ENCODE data around the gene BRI3BP.
"Not testable (repeated sequence)": the region's sequence is repeated elsewhere in the genome, so short reads cannot be mapped to it uniquely, and the experiment has no call there.

The BRI3BP gene

DNA sequence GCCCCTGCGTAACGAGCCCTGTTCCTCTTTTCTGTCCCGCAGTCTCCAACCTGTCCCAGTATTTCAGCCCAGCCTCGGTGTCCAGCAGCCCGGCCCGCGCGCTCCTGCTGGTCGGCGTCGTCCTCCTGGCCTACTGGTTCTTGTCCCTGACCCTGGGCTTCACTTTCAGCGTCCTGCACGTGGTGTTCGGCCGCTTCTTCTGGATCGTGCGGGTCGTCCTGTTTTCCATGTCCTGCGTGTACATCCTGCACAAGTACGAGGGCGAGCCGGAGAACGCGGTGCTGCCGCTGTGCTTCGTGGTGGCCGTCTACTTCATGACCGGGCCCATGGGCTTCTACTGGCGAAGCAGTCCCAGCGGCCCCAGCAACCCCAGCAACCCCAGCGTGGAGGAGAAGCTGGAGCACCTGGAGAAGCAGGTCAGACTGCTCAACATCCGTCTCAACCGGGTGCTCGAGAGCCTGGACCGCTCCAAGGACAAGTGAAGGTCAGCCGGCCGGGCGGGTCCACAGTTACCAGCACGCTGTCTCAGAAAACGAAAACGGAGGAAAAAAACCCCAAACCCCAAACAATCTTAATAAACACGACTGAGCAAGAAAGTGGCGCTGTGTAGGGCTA is 31.6 kb downstream of the BRI3BP start:
- DNase-seq, result no peak

DNA sequence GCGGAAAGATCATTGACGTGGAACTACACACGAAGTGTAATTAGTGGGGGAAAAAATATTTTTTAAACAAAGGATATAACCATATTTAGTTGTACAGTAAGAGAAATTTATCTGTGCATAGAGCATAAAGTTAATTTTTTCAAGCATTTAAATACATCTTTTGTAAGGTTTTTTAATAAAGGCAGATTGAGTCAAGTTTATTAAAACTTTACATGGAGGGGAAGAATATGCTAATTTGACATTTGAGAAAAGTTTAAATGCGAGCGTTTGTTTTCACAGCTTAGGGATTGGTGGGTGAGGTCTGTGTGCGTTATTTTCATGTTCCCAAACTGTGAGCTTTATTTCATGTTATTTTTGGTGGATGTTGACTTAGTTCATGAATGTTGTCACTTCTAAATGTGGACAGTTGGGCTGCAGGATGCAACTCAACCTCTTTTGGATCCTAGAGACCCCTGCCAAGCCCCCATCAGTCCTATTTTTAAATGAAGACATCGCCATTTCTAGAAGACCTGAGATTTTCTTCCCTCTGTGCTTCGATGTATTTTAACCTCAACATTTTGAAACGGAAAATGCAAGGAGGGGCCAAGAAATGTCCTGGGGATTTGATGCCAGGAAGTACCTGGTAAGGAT is 32.3 kb downstream of the BRI3BP start:
- DNase-seq, result no peak

DNA sequence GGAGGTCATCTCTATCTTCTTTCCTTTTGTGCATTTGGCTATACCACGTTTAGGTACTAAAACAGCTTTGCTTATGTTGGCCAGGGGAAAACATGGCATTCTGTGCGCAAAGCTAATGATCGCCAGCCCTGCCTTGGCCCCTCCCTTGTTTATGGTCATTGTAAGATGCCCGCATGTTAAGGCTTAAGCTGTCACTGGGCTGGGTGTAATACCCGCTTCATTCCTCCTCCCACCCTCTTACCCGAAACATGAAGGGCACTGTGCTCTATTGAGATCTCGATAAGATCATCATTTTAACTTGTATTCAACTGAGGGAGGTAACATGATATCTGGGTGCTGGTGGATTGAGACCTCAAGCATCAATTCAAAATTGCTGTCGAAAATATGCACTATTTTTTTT is 34.7 kb downstream of the BRI3BP start:
- DNase-seq, result no peak

DNA sequence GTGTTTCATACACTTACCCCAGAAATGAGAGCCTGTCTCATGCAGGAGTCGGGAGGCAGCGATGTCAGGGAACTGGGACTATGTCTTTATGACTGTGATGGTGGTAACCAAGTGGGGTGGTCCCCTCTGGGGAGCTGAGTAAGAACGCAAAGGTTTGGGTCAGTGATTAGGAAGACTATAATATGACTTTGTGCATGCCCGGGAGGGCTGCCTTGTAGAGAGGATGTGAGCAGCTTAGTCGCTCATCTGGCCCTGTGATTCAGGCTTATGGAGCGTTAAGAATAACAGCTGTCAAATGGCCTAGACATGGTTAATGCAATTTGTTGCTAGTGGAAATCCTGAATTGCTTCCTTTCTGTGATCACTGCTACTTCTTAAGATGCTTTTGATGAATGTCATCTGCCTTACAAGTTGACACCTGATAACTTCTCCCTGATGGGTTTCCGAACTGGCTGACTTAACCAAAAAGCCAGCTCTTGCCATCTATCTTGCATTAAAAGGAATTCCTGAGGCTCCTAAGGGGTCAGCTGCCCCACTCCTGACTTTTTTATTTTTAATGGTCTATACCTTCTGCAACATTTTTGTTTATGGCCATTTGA is 36.4 kb downstream of the BRI3BP start:
- DNase-seq, result no peak

DNA sequence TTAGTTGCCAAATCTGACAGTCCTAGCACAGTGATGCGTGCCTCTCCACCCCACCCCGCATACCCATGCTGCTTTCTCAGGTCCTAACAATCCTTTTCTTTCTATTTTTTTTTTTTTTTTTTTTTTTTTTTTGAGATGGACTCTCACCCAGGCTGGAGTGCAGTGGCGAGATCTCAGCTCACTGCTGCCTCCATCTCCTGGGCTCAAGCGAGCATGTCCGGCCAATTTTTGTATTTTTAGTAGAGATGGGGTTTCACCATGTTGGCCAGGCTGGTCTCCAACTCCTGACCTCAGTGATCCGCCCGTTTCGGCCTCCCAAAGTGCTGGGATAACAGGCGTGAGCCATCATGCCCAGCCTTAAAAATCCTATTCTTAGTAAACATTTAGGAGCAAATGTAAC is 38.0 kb downstream of the BRI3BP start:
- not testable (repeated sequence) for DNase-seq

DNA sequence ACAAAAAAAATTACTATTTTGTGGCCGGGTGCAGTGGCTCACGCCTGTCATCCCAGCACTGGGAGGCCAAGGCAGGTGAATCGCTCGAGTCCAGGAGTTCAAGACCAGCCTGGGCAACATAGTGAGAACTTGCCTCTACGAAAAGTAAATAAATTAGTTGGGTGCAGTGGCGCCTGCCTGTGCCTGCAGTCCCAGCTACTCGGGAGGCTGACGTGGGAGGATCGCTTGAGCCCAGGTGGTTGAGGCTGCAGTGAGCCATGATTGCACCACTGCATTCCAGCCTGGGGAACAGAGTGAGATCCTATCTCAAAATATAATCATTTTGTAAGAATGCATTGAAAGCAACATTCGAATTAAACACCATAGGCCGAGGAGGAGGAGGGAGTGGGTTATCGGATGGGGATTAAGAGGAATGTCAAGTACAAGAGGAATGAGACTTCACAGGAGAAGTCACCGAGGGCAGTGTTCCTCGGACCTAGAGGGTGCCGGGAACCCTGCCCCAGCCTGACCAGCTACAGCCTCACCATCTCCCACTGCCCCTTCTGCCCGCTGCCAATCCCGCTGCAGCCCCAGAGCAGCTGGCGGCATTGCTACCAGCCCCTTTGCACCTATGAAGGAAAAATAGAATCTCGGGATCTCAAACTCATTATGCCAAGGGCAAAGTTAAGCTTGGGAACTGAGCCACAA is 39.2 kb downstream of the BRI3BP start:
- DNase-seq, result no peak

DNA sequence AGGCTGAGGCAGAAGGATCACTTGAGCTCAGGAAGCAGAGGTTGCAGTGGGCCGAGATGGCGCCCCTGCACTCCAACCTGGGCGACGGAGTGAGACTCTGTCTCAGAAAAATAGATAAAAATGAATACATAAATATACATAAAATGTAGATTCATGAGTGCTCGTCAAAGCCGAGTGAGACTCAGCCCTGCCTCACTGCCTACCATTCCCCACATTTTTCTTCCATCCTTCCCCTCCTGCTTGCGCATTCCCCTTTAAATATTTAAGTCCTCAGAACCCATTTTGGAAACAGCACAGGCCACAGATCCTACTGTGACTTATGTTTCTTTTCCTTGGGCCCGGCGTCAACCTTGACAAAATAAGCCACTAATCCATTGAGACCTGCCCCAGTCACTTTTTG is 39.8 kb downstream of the BRI3BP start:
- DNase-seq, result no peak

DNA sequence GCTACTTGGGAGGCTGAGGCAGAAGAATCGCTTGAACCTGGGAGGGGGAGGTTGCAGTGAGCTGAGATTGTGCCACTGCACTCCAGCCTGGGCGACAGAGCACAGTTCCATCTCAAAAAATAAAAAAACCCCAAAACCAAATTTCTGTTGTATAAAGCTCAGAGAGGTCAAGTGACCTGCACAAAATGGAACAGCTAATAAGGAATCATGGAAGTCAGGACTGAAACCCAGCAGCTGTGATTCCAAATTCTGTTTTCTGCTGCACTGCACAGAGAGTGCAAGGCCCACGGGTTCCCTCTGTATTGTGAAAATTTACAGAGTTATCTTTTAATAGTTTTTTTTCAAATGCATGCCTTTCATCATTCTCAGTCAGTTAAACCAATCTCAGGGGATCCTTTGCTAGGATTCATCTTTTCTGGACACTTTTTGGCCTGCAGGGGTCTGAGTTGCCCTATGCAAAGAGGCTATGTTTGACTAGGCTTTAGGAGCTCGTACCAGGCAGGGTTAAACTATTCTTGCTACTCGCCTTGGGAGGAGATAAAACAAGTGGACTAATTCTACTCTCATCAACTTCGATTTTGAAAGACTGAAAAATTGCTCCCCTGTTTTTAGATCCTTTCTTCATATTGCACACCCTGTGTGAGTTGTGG is 45.7 kb downstream of the BRI3BP start:
- no peak for DNase-seq

DNA sequence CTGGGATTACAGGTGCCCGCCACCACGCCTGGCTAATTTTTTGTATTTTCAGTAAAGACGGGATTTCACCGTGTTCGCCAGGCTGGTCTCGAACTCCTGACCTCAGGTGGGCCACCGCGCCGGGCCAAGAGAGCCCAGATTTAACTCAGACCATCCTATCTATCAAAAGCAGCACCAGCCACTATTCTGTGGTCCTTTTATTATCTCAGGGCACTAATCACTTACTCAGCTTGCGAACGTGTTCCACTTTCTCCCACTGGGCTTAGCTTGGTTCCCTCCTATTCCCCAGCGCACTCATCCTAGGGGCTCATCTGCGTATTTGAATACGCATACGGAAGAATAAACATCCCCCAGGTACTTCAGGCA is 55.6 kb downstream of the BRI3BP start:
- DNase-seq, result no peak

DNA sequence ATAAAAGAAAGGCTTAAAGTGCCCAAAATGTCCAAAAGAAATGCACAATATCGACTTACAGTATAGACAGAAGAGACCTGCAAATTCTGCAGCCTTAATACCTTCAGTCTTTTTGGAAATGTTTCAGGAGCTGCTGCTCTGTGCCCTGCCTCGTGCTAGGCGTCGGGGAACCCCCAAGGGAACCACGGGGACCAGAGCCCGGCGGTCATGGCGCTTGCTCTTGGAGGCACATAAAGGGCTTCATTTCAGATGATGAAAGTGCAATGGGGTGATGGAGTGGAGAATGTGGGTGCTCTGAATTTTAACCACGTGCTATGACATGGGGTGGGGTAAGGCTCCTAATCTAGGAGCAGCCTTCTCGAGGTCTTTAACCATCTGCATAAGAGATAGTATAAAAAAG is 57.0 kb downstream of the BRI3BP start:
- no peak for DNase-seq

DNA sequence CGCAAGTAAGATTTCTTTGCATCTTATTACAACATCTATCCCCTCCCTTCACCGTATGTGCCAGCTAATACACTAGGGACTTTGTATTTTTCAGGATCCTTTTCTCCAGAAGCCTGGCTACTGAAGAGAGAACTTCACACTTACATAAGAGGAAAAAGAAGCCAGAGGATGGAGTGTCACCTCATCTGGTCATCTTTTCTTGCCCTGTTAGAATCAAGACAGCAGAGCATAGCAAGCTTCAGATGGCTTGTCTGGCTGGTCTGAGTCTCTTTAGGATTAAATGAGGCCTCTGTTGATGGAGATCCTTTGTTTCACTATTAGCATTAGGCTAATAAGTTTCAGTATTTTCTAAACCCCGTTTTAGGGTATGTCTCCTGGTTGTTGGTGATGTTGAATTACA is 57.4 kb downstream of the BRI3BP start:
- no peak for DNase-seq

DNA sequence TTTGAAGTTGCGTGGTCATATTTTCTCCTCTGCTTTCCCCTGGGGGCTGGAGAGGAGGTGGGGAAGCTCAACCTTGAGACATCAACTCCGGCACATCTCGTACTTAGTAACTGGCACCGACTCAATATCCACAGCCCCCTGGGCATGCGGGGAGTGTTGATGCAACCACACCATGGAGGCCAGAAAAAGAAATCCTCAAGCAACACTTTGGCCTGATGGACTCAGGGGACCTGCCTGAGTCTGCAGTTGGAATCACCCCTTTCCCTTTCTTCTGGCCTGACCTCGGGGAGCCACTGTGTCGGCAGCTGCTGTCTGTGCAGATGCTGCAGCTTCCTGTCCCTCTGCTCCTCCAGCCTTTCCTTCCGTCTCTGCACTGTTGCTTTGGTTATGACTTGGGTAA is 60.4 kb downstream of the BRI3BP start:
- DNase-seq, result no peak

DNA sequence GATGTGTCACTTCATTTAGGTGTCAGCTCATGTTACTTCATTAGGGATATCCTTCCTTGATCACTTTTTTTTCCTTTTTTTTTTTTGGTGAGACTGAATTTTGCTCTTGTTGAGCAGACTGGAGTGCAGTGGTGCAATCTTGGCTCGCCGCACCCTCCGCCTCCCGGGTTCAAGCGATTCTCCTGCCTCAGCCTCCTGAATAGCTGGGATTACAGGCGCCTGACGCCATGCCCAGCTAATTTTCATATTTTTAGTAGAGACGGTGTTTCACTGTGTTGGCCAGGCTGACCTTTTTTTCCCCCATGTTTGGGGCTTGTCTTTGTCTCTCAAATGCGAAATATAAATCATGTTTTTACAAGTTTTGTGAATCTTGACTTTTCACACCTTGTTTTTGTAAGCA is 62.1 kb downstream of the BRI3BP start:
- no peak for DNase-seq

DNA sequence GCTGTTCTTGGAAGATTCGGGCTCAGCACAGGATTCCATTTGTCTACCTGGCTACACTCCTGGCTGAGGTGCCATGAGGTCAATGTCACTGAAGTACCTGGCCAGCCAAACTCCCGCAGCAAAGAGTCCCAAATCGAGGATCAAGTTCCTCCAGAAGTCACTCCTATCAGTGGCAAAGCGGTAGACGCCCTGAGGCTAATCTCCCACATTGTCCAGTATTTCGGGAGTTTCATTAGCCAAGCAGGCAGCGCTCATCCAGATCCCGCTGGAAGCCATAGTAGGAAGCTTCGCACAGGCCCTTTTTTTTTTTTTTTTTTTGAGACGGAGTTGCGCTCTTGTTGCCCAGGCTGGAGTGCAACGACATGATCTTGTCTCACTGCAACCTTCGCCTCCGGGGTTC is 62.9 kb downstream of the BRI3BP start:
- DNase-seq, result no peak

DNA sequence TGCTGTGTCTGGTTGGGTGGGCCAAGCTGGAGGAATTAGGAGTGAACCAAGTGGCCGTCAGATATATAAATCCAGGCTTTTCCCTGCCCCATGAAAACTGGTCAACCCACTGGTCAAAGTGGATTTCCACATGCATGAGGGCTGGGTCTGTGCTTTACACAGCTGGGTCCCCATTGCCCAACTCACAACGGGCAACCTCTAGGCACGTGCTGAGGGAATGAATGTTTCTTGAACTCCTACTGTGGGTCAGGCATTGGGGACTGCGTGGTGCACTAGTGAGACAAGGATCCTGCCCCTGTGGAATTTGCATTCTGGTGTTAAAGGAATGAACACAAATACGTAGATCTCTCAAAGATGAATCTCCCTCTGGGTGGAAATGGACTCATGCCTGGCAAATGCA is 64.3 kb downstream of the BRI3BP start:
- no peak for DNase-seq

DNA sequence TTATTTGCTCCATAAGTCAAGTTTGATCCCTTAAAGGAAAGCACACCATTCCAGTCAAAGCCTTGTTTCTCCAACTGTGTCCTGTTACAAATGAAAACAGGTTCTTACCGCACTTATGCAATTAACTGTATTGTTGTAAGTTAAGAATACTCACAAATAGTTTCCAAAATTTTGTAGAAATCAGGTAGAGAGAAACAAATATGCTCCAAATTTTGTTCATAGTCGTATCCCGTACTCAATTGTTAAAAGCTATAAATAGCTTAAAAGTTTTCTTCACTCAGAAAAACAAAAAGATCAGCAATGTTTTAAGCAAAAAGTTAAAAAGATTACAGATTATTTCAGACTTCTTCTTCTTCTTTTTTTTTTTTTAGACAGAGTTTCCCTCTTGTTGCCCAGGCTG is 67.8 kb downstream of the BRI3BP start:
- DNase-seq, result no peak

DNA sequence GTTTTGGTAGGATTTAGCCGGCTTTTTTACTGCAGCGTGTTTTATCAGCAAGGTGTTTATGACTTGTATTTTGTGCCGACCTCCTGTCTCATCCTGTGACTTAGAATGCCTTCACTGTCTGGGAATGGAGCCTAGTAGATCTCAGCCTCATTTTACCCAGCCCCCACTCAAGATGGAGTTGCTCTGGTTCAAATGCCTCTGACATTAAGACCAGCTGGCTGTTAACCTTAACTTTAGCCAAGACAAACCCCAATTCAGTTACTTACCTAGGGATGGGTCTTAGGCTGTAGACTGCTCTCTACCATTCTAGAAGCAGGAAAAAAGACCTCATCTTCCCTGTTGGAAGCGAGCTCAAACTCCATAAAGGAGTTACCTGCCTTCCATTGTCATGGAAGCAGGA is 70.1 kb downstream of the BRI3BP start:
- DNase-seq, result not testable (repeated sequence)

DNA sequence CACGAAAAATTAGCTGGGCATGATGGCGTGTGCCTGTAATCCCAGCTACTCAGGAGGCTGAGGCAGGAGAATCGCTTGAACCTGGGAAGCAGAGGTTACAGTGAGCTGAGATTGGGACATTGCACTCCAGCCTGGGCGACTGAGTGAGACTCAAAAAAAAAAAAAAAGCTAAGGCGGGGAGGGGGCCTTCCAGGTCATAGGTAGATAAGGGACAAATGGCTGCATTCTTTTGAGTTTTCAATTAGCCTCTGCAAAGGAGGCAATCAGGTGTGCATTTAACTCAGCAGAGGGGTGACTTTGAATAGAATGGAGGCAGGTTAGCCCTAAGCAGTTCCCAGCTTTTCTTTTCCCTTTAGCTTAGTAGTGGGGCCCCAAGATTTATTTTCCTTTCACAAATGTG is 71.0 kb downstream of the BRI3BP start:
- no peak for DNase-seq

DNA sequence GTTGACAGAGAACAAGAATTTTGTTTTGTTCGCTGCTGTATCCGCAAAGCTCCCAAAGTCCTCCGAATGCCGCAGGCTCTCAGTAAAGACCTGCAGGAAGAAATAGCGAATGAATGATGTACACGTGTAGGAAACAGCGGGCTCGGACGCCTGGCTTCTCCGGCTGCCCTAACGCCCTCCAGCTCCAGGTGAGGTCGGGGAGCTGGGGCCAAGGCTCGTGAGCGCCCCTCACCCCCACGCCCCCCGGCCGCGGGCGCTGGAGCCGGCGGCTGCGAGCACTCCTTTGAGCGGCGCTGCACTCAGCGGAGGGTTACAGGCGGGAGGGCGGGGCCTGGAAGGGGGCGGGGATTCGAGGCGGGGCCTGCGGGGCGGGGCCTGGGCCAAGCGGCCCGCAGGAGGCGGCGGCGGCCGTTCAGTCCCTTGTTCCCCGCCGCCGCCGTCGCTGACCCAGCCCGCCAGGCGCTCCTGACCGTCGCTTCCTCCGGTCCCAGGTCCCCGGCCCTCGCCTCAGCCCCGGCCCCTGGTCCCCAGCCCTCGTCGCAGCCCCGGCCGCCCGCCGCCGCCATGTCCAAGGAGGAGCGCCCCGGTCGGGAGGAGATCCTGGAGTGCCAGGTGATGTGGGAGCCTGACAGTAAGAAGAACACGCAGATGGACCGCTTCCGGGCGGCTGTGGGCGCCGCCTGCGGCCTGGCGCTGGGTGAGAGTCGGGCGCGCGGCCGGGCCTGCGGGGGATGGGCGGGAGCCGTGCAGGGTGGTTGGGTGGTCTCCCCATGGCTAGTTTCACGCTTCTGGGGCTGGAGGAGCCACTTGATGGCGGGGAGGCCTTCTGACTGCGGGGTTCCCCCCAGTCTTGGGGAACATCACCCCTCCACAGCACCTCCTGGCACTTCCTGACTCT is 71.8 kb downstream of the BRI3BP start, which contains the start of gene AACS:
Gene AACS, plus strand, starts transcription at position 415 of the 898 bp plus-strand sequence. Its CDS starts 150 bp downstream, at position 565.
- no peak for DNase-seq

DNA sequence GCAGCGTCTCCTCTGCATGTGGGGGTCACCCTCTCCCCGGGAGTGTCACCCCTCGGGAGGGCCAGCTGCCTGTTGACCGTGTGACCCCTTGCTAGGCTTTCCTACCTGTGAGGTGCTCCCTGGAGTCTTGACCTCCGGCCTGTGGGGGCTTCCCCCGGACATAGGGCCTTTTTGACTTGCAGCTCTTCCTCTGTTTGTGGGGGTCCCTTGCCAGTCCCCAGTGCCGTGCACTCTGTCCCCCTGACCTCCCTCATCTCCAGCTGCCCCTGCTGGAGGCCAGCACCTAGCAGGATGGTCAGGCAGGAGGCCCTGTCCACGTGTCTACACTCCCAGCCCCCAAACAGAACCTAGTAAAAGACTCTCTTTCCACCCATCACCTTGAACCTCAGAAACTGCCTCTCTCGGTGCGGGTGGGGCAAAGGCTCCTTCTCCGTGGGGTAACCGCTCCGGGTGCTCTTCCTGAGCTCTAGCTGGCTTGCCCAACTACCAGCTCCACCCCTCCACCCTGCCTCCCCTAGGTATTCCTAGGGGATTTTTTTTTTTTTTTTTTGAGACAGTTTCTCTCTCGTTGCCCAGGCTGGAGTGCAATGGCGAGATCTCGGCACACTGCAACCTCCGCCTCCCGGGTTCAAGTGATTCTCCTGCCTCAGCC is 72.6 kb downstream of the BRI3BP start:
- no peak for DNase-seq

DNA sequence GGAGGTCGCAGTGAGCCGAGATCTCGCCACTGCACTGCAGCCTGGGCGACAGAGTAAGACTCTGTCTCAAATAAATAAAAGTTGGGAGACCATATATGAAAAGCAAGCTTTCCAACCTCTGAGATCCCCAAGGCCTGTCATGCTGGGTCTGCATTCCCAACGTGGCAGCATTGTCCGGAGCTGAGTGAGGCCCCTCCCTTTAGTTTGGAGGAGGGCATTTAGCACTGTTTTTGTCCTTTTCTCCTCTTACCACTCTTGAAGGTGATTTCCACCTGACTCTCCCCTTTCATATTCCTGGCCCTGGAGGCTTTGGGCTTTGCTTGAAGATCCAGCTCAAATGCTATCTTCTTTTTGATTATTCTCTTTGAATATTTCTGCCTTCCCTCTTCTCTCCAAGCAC is 74.9 kb downstream of the BRI3BP start:
- DNase-seq, result no peak

DNA sequence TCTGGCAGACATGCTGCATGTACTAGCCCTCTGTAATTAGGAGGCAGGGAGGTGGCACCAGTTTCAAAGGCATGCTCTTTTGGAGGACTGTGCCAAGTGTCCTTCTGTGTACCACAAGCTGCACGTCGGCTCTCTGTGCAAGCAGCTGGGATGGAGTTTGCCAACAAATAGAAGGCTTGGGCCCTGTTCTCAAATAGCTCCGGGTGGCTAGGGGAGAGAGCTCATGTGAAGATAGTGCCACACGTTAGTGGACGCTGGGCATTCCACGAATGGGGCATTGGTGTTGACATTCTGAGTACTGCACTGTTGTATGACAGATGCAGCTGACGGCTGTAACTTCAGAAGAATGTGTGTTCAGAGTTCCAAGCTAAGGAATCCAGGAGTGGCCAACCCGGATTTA is 76.2 kb downstream of the BRI3BP start:
- DNase-seq, result no peak

Measured in GF-D8 (cell line).